Uterus (tissue), 2 donors: ENCODE results near the gene VIPR2.
"Not testable (repeated sequence)": the region's sequence is repeated elsewhere in the genome, so short reads cannot be mapped to it uniquely, and the experiment has no call there.

ENCODE experiments used
- CTCF ChIP-seq, 4 experiments: fragments of 200-600 bp in 2 of 4; fragments of 450-650 bp in 2 of 4; sonication (generic) in 2 of 4; IDR thresholded peaks; one replicate each; pipeline ENCODE4 v1.5.1; 2016 to 2019; ENCODE audit warnings: antibody characterized with exemption in 4 of 4, mild to moderate bottlenecking in 2 of 4, moderate library complexity in 1 of 4
- POLR2A ChIP-seq, 2 donors: fragments of 450-650 bp; IDR thresholded peaks; one replicate each; pipeline ENCODE4 v1.6.1; 2016; ENCODE audit warnings: antibody characterized with exemption in 2 of 2, mild to moderate bottlenecking in 1 of 2, moderate library complexity in 1 of 2

DNA sequence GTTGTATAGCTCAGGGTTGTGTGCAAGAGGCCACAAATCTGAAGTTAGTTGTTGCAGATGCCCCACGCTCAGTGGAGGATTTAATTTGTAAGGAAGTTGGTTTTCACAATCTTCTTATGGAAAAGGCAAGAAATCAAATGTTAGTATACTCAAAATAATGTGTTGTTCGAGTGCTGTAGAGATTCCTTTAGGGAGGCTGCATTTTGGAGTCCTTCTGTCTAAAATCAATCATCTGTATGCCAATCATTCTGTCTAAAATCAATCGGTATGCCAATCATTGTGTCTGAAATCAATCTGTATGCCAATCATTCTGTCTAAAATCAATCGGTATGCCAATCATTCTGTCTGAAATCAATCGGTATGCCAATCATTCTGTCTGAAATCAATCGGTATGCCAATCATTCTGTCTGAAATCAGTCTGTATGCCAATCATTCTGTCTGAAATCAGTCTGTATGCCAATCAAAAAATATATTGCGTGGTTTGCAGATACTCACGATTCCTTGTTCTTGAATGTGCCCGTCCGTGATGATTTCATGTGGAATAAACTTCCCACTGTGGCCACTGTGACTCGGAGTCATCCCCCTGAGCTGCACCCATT is 19.1 kb upstream of the VIPR2 start:
- not testable (repeated sequence) for TF ChIP-seq CTCF, POLR2A (IDR thresholded peaks at IDR 0.05)
